ENCODE results near the gene IZUMO2.
"Not testable (repeated sequence)": the region's sequence is repeated elsewhere in the genome, so short reads cannot be mapped to it uniquely, and the experiment has no call there.

IZUMO2 gene

GRCh38 chr19:50136603-50137365, 26.3 kb downstream of the IZUMO2 start:
- not testable (repeated sequence) for DNase-seq

- DNase-seq, result not testable (repeated sequence)
Measured at GRCh38 chr19:50135856-50136602, 27.1 kb downstream of the IZUMO2 start.

- DNase-seq, result not testable (repeated sequence)
Measured at GRCh38 chr19:50134777-50135719, 28.0 kb downstream of the IZUMO2 start.

- not testable (repeated sequence) for DNase-seq
Measured at GRCh38 chr19:50133518-50134492, 29.3 kb downstream of the IZUMO2 start.

- not testable (repeated sequence) for DNase-seq
Measured at GRCh38 chr19:50104012-50104411, 59.1 kb downstream of the IZUMO2 start.

- DNase-seq, result not testable (repeated sequence)
Measured at GRCh38 chr19:50103405-50103804, 59.7 kb downstream of the IZUMO2 start.
